Nephron progenitor cell (in vitro differentiated cells): ENCODE measurements around the gene TRAF3.
A peak's percentile ranks its signal among the peaks of the same experiment; 100 is the strongest.

Experiments
- DNase-seq: peaks from one replicate; pipeline ENCODE4 v3.0.0; 2021
- H3K27ac Mint-ChIP-seq: 2 replicates; pipeline ENCODE4 v1.8.0; 2021; ENCODE audit warnings: mild to moderate bottlenecking, moderate library complexity, mixed read lengths
- H3K27me3 Mint-ChIP-seq: 2 replicates; pipeline ENCODE4 v1.8.0; 2021; ENCODE audit warnings: mild to moderate bottlenecking, low read depth, mixed read lengths; ENCODE audit not compliant: poor library complexity
- H3K36me3 Mint-ChIP-seq: 2 replicates; pipeline ENCODE4 v1.8.0; 2021; ENCODE audit warnings: low read depth, mixed read lengths
- H3K4me1 Mint-ChIP-seq: 2 replicates; pipeline ENCODE4 v1.8.0; 2021; ENCODE audit warnings: mixed read lengths
- H3K4me3 Mint-ChIP-seq: 2 replicates; pipeline ENCODE4 v1.8.0; 2021; ENCODE audit warnings: mild to moderate bottlenecking, moderate library complexity, mixed read lengths
- H3K9me3 Mint-ChIP-seq: 2 replicates; pipeline ENCODE4 v1.8.0; 2021; ENCODE audit warnings: mild to moderate bottlenecking, moderate library complexity, mixed read lengths
- CTCF ChIP-seq: fragments of 200-600 bp; sonication (generic); IDR thresholded peaks from 2 replicates; pipeline ENCODE4 v1.5.0; 2021; ENCODE audit warnings: antibody characterized with exemption

The TRAF3 gene

GRCh38 chr14:102776761-102777710 lies at the start of gene TRAF3:
TSS of gene TRAF3 (plus strand) at chr14:102777449. CDS start at chr14:102870202, 92,753 bp downstream.
- TF ChIP-seq CTCF: no peak
- Mint-ChIP-seq H3K27me3 (peaks cover 7% of the 10 kb centered on the region), H3K4me1 (peaks cover 45% of the 10 kb centered on the region), H3K27ac (no peak within 1 kb of the TSS), H3K36me3 (peaks cover 7% of the 10 kb centered on the region), H3K9me3 (no peaks in the 10 kb centered on the region), H3K4me3 (peak within 1 kb of the TSS; percentile 89)
- DNase-seq: peak; percentile 75

- Mint-ChIP-seq H3K4me3 (no peak overlapping the region), H3K9me3 (no peaks in the 10 kb centered on the region), H3K27me3 (peaks cover 4% of the 10 kb centered on the region), H3K27ac (peak overlapping the region; percentile 27), H3K36me3 (peaks cover 56% of the 10 kb centered on the region), H3K4me1 (no peaks in the 10 kb centered on the region)
- no peak for TF ChIP-seq CTCF
- no peak for DNase-seq
Measured at GRCh38 chr14:102728501-102728900, 48.7 kb upstream of the TRAF3 start.

- no peak for DNase-seq
- no peak for TF ChIP-seq CTCF
- Mint-ChIP-seq H3K27ac (peak overlapping the region; percentile 21), H3K9me3 (no peaks in the 10 kb centered on the region), H3K27me3 (peaks cover 4% of the 10 kb centered on the region), H3K4me3 (no peak overlapping the region), H3K36me3 (peaks cover 50% of the 10 kb centered on the region), H3K4me1 (peaks cover under 1% of the 10 kb centered on the region)
Measured at GRCh38 chr14:102729268-102729667, 48.0 kb upstream of the TRAF3 start.

GRCh38 chr14:102729825-102730224 lies 47.4 kb upstream of the TRAF3 start:
- Mint-ChIP-seq H3K4me1 (peaks cover 5% of the 10 kb centered on the region), H3K4me3 (no peak overlapping the region), H3K36me3 (peaks cover 50% of the 10 kb centered on the region), H3K27ac (no peak overlapping the region), H3K9me3 (no peaks in the 10 kb centered on the region), H3K27me3 (peaks cover 4% of the 10 kb centered on the region)
- DNase-seq: no peak
- no peak for TF ChIP-seq CTCF

GRCh38 chr14:102731101-102731870 lies 46.0 kb upstream of the TRAF3 start:
- Mint-ChIP-seq H3K4me1 (peaks cover 5% of the 10 kb centered on the region), H3K27ac (no peak overlapping the region), H3K4me3 (no peak overlapping the region), H3K36me3 (peaks cover 40% of the 10 kb centered on the region), H3K27me3 (peaks cover 4% of the 10 kb centered on the region), H3K9me3 (no peaks in the 10 kb centered on the region)
- no peak for DNase-seq
- no peak for TF ChIP-seq CTCF
